Uterus (tissue), 2 donors: ENCODE data around the gene ROBO2.

Experiments used
- POLR2A ChIP-seq, 2 donors: fragments of 450-650 bp; IDR thresholded peaks; one replicate each; pipeline ENCODE4 v1.6.1; 2016; ENCODE audit warnings: antibody characterized with exemption in 2 of 2, mild to moderate bottlenecking in 1 of 2, moderate library complexity in 1 of 2
- TF ChIP-seq, protein P1 (sequence below), 4 experiments: fragments of 200-600 bp in 2 of 4; fragments of 450-650 bp in 2 of 4; sonication (generic) in 2 of 4; IDR thresholded peaks; one replicate each; pipeline ENCODE4 v1.5.1; 2016 to 2019; ENCODE audit warnings: antibody characterized with exemption in 4 of 4, mild to moderate bottlenecking in 2 of 4, moderate library complexity in 1 of 4

DNA sequence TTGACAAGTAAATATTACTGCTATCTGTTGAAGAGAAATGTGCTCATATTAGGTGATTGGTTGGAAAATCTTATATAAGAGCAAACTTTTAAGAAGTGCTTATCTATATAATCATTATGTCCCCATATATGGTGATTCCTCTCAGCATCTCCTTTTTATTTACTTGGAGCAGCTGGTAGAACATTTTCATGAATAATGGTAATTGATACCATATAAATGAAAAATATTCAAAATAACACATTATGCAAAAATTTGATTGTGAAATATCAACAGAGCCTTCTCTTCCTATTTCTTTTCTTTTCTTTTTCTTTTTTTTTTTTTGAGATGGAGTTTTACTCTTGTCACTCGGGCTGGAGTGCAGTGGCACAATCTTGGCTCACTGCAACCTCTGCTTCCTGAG is 56.2 kb downstream of the ROBO2 start:
- TF ChIP-seq POLR2A (IDR thresholded peaks at IDR 0.05) = no peak
- TF ChIP-seq, protein P1, sequence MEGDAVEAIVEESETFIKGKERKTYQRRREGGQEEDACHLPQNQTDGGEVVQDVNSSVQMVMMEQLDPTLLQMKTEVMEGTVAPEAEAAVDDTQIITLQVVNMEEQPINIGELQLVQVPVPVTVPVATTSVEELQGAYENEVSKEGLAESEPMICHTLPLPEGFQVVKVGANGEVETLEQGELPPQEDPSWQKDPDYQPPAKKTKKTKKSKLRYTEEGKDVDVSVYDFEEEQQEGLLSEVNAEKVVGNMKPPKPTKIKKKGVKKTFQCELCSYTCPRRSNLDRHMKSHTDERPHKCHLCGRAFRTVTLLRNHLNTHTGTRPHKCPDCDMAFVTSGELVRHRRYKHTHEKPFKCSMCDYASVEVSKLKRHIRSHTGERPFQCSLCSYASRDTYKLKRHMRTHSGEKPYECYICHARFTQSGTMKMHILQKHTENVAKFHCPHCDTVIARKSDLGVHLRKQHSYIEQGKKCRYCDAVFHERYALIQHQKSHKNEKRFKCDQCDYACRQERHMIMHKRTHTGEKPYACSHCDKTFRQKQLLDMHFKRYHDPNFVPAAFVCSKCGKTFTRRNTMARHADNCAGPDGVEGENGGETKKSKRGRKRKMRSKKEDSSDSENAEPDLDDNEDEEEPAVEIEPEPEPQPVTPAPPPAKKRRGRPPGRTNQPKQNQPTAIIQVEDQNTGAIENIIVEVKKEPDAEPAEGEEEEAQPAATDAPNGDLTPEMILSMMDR (IDR thresholded peaks at IDR 0.05) = no peak
